B cell (primary cell): ENCODE results near the gene DCUN1D3.

Source experiments
- CTCF ChIP-seq: fragments of 200-600 bp; IDR thresholded peaks from one replicate; pipeline ENCODE4 v1.8.0; 2022; ENCODE audit warnings: antibody characterized with exemption, mild to moderate bottlenecking
- EZH2 ChIP-seq: IDR thresholded peaks from 2 replicates; pipeline ENCODE4 v1.6.1; 2012; ENCODE audit warnings: borderline replicate concordance, low read depth, mild to moderate bottlenecking, moderate library complexity, low read length; ENCODE audit not compliant: insufficient read depth, poor library complexity, severe bottlenecking

- TF ChIP-seq CTCF (no peak), EZH2 (no peak)
Measured at GRCh38 chr16:20868890-20869289, 31.3 kb downstream of the DCUN1D3 start.
